Neural progenitor cell (in vitro differentiated cells): Measurements from ENCODE around the gene GDPD2.

ENCODE experiments used
- EZH2 ChIP-seq: fragments of 200-600 bp; sonication (generic); IDR thresholded peaks from 2 replicates; pipeline ENCODE4 v1.6.1; 2017; ENCODE audit warnings: antibody characterized with exemption, mild to moderate bottlenecking, moderate library complexity
- EZH2phosphoT487 ChIP-seq: fragments of 200-600 bp; sonication (generic); IDR thresholded peaks from 2 replicates; pipeline ENCODE4 v1.6.1; 2017; ENCODE audit warnings: antibody characterized with exemption
- TF ChIP-seq, protein P1 (sequence below): fragments of 200-600 bp; sonication (generic); IDR thresholded peaks from 2 replicates; pipeline ENCODE4 v1.5.1; 2017; ENCODE audit warnings: antibody characterized with exemption, mild to moderate bottlenecking

DNA sequence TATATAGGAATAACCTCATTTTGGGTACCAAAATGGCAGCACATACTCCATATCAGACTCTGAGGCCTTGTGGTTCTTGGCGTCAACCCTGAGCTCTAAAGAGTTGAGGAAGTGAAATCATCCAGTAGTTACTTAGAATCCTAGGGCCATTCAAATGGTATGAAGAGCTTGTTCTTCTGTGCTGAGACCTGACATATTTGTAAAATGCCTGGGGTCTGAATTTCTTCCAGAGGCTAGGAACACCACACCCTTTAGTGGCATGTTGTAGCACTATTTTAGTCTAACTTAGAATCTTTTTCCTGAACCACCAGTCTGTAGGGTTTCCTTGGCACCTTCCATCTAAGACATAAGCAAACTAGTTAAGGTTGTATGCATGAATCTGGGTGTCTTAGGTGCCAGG is 18.1 kb upstream of the GDPD2 start:
- TF ChIP-seq, protein P1, sequence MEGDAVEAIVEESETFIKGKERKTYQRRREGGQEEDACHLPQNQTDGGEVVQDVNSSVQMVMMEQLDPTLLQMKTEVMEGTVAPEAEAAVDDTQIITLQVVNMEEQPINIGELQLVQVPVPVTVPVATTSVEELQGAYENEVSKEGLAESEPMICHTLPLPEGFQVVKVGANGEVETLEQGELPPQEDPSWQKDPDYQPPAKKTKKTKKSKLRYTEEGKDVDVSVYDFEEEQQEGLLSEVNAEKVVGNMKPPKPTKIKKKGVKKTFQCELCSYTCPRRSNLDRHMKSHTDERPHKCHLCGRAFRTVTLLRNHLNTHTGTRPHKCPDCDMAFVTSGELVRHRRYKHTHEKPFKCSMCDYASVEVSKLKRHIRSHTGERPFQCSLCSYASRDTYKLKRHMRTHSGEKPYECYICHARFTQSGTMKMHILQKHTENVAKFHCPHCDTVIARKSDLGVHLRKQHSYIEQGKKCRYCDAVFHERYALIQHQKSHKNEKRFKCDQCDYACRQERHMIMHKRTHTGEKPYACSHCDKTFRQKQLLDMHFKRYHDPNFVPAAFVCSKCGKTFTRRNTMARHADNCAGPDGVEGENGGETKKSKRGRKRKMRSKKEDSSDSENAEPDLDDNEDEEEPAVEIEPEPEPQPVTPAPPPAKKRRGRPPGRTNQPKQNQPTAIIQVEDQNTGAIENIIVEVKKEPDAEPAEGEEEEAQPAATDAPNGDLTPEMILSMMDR = no peak
- no peak for TF ChIP-seq EZH2phosphoT487
- TF ChIP-seq EZH2 = no peak
